Tibial artery (tissue), 4 donors: ENCODE measurements around the gene SPACA4.

Experiments
- DNase-seq, 2 donors: peaks; one replicate each; pipeline ENCODE4 v3.0.0-alpha.2; 2019
- H3K27ac ChIP-seq, 2 donors: fragments of 200-600 bp; sonication (generic) in 1 of 2; 1 replicate in 1 of 2; 2 replicates in 1 of 2; pipeline ENCODE4 v1.5.1; 2018 to 2019; ENCODE audit warnings: mild to moderate bottlenecking in 1 of 2
- H3K27me3 ChIP-seq, 2 donors: fragments of 200-600 bp; sonication (generic) in 1 of 2; one replicate each; pipeline versions ENCODE4 v1.5.1 to v1.6.0; 2016 to 2019
- H3K36me3 ChIP-seq, 3 donors: fragments of 200-600 bp; sonication (generic) in 2 of 3; one replicate each; pipeline ENCODE4 v1.5.1; 2016 to 2019; ENCODE audit warnings: mild to moderate bottlenecking in 2 of 3
- H3K4me1 ChIP-seq, 4 donors: fragments of 200-600 bp; sonication (generic) in 2 of 4; 1 replicate in 3 of 4; 2 replicates in 1 of 4; pipeline ENCODE4 v1.5.1; 2016 to 2019
- H3K4me3 ChIP-seq, 2 donors: fragments of 200-600 bp; sonication (generic) in 1 of 2; 1 replicate in 1 of 2; 2 replicates in 1 of 2; pipeline ENCODE4 v1.5.1; 2018 to 2019; ENCODE audit warnings: mild to moderate bottlenecking in 2 of 2
- H3K9me3 ChIP-seq, 3 donors: fragments of 200-600 bp; sonication (generic) in 1 of 3; one replicate each; pipeline ENCODE4 v1.5.1; 2016 to 2019
- CTCF ChIP-seq, 2 experiments: fragments of 200-600 bp in 1 of 2; fragments of 450-650 bp in 1 of 2; IDR thresholded peaks; one replicate each; pipeline ENCODE4 v1.5.1; 2017 to 2019; ENCODE audit warnings: antibody characterized with exemption in 2 of 2, mild to moderate bottlenecking in 1 of 2, moderate library complexity in 1 of 2
- intact Hi-C: fragments of 100-400 bp; cut with DNase I; formaldehyde crosslinking; loops from one replicate; pipeline ENCODE4 v1.15.0; 2023; ENCODE audit warnings: low total_unique reads

Gene SPACA4

GRCh38 chr19:48637449-48637947 is 31.0 kb downstream of the SPACA4 start:
- peak; percentile 99 to 100 for DNase-seq
- Histone ChIP-seq H3K27ac (peak overlapping the region; percentile 91 to 96), H3K27me3 (no peaks in the 10 kb centered on the region), H3K4me3 (peak overlapping the region; percentile 73 to 75), H3K4me1 (peaks cover 5 to 53% (median 42%) of the 10 kb centered on the region in 4 donors), H3K9me3 (no peaks in the 10 kb centered on the region), H3K36me3 (peaks cover 0 to 4% (median 0%) of the 10 kb centered on the region in 3 donors)
- intact Hi-C loops: no loop called here
- no peak for TF ChIP-seq CTCF (IDR thresholded peaks at IDR 0.05)

GRCh38 chr19:48637948-48638830 is 31.6 kb downstream of the SPACA4 start:
- H3K4me3 ChIP-seq: peak overlapping the region; percentile 73 to 75
- peaks cover 5 to 46% (median 39%) of the 10 kb centered on the region in 4 donors for H3K4me1 ChIP-seq
- TF ChIP-seq CTCF (IDR thresholded peaks at IDR 0.05): peak in 1 of 2 experiments; percentile 31
- H3K36me3 ChIP-seq: no peaks in the 10 kb centered on the region
- intact Hi-C loops: no loop called here
- peak; percentile 87 to 93 for DNase-seq
- H3K9me3 ChIP-seq: no peaks in the 10 kb centered on the region
- H3K27me3 ChIP-seq: no peaks in the 10 kb centered on the region
- peak overlapping the region; percentile 91 to 96 for H3K27ac ChIP-seq

- intact Hi-C loops: no loop called here
- H3K9me3 ChIP-seq: no peaks in the 10 kb centered on the region
- peak overlapping the region; percentile 91 to 96 for H3K27ac ChIP-seq
Measured at GRCh38 chr19:48638831-48639381, 32.4 kb downstream of the SPACA4 start.

GRCh38 chr19:48639483-48640375 is 33.2 kb downstream of the SPACA4 start:
- H3K4me3 ChIP-seq: no peak overlapping the region
- intact Hi-C loops: loop anchor here (10.0 kb wide), 2 partner anchors 195 to 355 kb away; partner anchors contain the start of genes GYS1, HSD17B14 and RUVBL2
- H3K4me1 ChIP-seq: peaks cover 5 to 33% (median 29%) of the 10 kb centered on the region in 4 donors
- no peak for DNase-seq
- no peaks in the 10 kb centered on the region for H3K9me3 ChIP-seq
- no peaks in the 10 kb centered on the region for H3K36me3 ChIP-seq
- H3K27me3 ChIP-seq: no peaks in the 10 kb centered on the region
- TF ChIP-seq CTCF (IDR thresholded peaks at IDR 0.05): no peak
- H3K27ac ChIP-seq: no peak overlapping the region

More at GRCh38 chr19:48638831-48639381, 32.4 kb downstream of the SPACA4 start:
- Histone ChIP-seq H3K4me3 (peak overlapping the region; percentile 73 to 75), H3K4me1 (peaks cover 5 to 39% (median 31%) of the 10 kb centered on the region in 4 donors), H3K27me3 (no peaks in the 10 kb centered on the region), H3K36me3 (no peaks in the 10 kb centered on the region)
- DNase-seq: peak in 1 of 2 donors; percentile 73
- TF ChIP-seq CTCF (IDR thresholded peaks at IDR 0.05): no peak

GRCh38 chr19:48641850-48642249 is 35.3 kb downstream of the SPACA4 start:
- no peak overlapping the region for H3K4me3 ChIP-seq
- DNase-seq: no peak
- intact Hi-C loops: loop anchor here (10.0 kb wide), 2 partner anchors 193 to 353 kb away; partner anchors contain the start of genes GYS1, HSD17B14 and RUVBL2
- TF ChIP-seq CTCF (IDR thresholded peaks at IDR 0.05): no peak
- H3K27ac ChIP-seq: no peak overlapping the region
- peaks cover 12 to 31% (median 26%) of the 10 kb centered on the region in 4 donors for H3K4me1 ChIP-seq
- H3K36me3 ChIP-seq: no peaks in the 10 kb centered on the region
- no peaks in the 10 kb centered on the region for H3K27me3 ChIP-seq
- H3K9me3 ChIP-seq: no peaks in the 10 kb centered on the region
